Measurements from ENCODE around the gene TOLLIP. TPM values are rescaled to one million over a fixed set of nuclear protein-coding genes. Genes with fewer than 3 reads are reported as not detected.

The TOLLIP gene
- total and polyA plus RNA-seq, 8 donors: 14.9 to 119 (median 35.8) TPM

DNA sequence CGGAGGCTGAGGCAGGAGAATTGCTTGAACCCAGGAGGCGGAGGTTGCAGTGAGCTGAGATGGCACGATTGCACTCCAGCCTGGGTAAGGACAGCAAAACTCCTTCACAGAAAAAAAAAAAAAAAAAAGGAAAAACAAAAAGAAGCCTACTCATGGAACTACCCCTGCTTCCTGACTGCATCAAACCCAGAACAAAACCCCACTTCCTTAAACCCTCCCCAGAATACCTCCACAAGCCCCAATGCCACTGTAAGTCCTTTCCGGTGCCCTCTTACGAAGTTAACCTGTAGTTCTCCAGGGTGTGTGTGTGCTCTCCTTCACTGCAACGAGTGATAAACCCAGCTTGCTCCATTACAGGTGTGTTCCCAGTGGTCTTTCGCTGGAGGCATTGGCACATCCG, 8.6 kb upstream of the TOLLIP start:
- WGBS, 5 donors: 74 to 85% (median 83%) methylated on average over 8 of the region's 8 CpGs
- TF ChIP-seq POLR2A (IDR thresholded peaks at IDR 0.05) (no peak), EP300 (IDR thresholded peaks at IDR 0.05) (no peak), POLR2AphosphoS5 (IDR thresholded peaks at IDR 0.05) (no peak)
- TF ChIP-seq, protein P1, sequence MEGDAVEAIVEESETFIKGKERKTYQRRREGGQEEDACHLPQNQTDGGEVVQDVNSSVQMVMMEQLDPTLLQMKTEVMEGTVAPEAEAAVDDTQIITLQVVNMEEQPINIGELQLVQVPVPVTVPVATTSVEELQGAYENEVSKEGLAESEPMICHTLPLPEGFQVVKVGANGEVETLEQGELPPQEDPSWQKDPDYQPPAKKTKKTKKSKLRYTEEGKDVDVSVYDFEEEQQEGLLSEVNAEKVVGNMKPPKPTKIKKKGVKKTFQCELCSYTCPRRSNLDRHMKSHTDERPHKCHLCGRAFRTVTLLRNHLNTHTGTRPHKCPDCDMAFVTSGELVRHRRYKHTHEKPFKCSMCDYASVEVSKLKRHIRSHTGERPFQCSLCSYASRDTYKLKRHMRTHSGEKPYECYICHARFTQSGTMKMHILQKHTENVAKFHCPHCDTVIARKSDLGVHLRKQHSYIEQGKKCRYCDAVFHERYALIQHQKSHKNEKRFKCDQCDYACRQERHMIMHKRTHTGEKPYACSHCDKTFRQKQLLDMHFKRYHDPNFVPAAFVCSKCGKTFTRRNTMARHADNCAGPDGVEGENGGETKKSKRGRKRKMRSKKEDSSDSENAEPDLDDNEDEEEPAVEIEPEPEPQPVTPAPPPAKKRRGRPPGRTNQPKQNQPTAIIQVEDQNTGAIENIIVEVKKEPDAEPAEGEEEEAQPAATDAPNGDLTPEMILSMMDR (IDR thresholded peaks at IDR 0.05): no peak
- peak overlapping the region in 2 of 5 donors; percentile 19 to 38 for H3K27ac ChIP-seq
- H3K9me3 ChIP-seq: no peaks in the 10 kb centered on the region
- intact Hi-C loops (cut with DNase I; ENCODE audit: low total_unique reads): no loop called here
- no peak for DNase-seq
- no peaks in the 10 kb centered on the region for H3K36me3 ChIP-seq
- H3K4me1 ChIP-seq: peaks cover 0 to 14% (median 5%) of the 10 kb centered on the region in 4 donors
- no peak overlapping the region for H3K4me3 ChIP-seq
- no peaks in the 10 kb centered on the region for H3K27me3 ChIP-seq

DNA sequence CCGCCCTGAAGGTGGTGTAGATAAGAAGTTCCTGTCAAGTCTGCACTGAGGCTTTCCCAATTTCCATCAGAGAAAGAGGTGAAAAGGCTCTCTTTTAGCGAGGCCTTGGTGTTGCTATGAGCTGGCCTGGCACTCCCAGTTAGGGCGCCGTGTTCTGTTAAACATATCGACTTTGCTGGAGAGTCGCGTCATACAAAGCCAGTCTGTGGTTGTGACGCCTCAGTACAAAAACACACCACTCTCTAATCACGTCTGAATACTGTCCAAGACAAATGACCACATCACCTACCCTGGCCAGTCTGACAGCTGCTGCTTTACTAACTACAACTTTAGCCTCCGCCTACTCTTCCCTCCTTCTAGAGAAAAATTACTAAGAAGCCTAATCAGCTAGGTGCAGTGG, 8.0 kb upstream of the TOLLIP start:
- TF ChIP-seq POLR2A (IDR thresholded peaks at IDR 0.05) (no peak), POLR2AphosphoS5 (IDR thresholded peaks at IDR 0.05) (no peak), EP300 (IDR thresholded peaks at IDR 0.05) (no peak)
- TF ChIP-seq, protein P1 (IDR thresholded peaks at IDR 0.05): no peak
- Histone ChIP-seq H3K9me3 (no peaks in the 10 kb centered on the region), H3K4me3 (no peak overlapping the region), H3K36me3 (no peaks in the 10 kb centered on the region), H3K27ac (peak overlapping the region; percentile 4 to 61 (median 43)), H3K27me3 (no peaks in the 10 kb centered on the region), H3K4me1 (peaks cover 0 to 14% (median 5%) of the 10 kb centered on the region in 4 donors)
- 29 to 72% (median 59%) methylated on average over 9 to 10 of the region's 10 CpGs for WGBS, 5 donors
- intact Hi-C loops (cut with DNase I; ENCODE audit: low total_unique reads): no loop called here
- peak in 1 of 2 donors; percentile 61 for DNase-seq

DNA sequence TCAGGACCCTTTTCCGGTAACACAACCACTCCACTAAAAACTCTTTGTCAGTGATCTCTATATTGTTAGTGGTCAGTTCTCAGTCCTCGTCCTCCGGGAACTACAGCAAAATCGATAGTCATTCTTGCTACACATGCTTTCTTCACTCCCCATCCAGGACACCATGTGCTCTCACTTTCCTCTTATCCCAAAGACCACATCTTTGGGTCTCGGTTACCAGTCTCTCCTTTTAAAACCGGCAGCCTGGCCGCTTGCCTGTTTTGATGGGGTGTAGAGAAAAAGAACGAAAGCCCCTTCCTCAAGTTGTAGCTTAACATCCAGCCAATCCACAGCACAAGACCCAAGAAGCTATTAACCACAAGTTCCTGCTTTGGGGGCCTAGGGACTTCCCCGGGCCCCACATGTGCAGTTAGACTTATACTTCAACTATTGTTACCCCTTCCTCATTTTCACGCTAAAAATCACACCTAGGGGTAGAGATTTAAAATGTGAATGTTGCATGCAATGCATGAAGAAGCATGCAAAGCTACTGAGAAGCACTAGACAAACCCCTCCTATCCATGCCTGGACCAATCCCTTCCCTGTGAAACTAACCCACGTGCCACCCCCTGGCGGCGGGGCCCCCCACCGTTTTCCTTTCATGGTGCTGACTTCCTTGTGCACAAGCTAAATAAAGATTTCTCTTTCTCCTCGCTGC, 1.5 kb upstream of the TOLLIP start:
- peaks cover 0 to 6% (median 0%) of the 10 kb centered on the region in 4 donors for H3K9me3 ChIP-seq
- H3K4me1 ChIP-seq: peaks cover 37 to 46% (median 45%) of the 10 kb centered on the region in 4 donors
- no peak for DNase-seq
- WGBS, 5 donors: 73 to 88% (median 77%) methylated on average over 15 of the region's 15 CpGs
- H3K27ac ChIP-seq: peak overlapping the region in 4 of 5 donors; percentile 94 to 96 (median 95)
- intact Hi-C loops (cut with DNase I; ENCODE audit: low total_unique reads): no loop called here
- TF ChIP-seq POLR2AphosphoS5 (IDR thresholded peaks at IDR 0.05) (no peak), EP300 (IDR thresholded peaks at IDR 0.05) (no peak), POLR2A (IDR thresholded peaks at IDR 0.05) (no peak)
- TF ChIP-seq, protein P1 (IDR thresholded peaks at IDR 0.05): no peak
- peaks cover 0 to 9% (median 2%) of the 10 kb centered on the region in 4 donors for H3K36me3 ChIP-seq
- peak overlapping the region in 3 of 4 donors; percentile 94 to 97 (median 95) for H3K4me3 ChIP-seq
- H3K27me3 ChIP-seq: no peaks in the 10 kb centered on the region

DNA sequence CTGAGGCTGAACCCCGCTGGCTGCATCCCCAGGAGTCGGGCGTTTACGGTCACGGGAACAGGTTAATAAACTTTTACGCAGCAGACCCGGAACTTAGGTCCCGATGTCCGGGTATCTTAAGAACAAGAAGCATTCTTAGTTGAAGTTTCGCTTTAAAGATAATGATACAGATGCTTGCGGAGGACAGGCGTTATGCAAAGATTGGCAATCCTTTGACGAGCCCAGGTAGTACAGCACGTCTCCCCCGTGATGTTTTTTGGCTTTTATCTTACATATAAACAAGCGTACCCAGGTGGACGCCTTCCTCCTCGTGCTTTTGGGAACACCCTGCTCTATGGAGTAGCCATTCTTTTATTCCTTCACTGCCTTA, 871 bp upstream of the TOLLIP start:
- H3K4me3 ChIP-seq: peak overlapping the region; percentile 67 to 97 (median 94)
- 51 to 78% (median 57%) methylated on average over 18 of the region's 18 CpGs for WGBS, 5 donors
- peak overlapping the region; percentile 94 to 96 (median 96) for H3K27ac ChIP-seq
- intact Hi-C loops (cut with DNase I; ENCODE audit: low total_unique reads): no loop called here
- peaks cover 0 to 15% (median 7%) of the 10 kb centered on the region in 4 donors for H3K36me3 ChIP-seq
- H3K27me3 ChIP-seq: no peaks in the 10 kb centered on the region
- DNase-seq: no peak
- TF ChIP-seq EP300 (IDR thresholded peaks at IDR 0.05) (no peak), POLR2A (IDR thresholded peaks at IDR 0.05) (no peak), POLR2AphosphoS5 (IDR thresholded peaks at IDR 0.05) (no peak)
- TF ChIP-seq, protein P1 (IDR thresholded peaks at IDR 0.05): no peak
- peaks cover 43 to 53% (median 51%) of the 10 kb centered on the region in 4 donors for H3K4me1 ChIP-seq
- peaks cover 0 to 6% (median 0%) of the 10 kb centered on the region in 4 donors for H3K9me3 ChIP-seq

Data from stomach (tissue), 9 donors.